Measurements from ENCODE around the gene MAD1L1.
"Not testable (repeated sequence)": the region's sequence is repeated elsewhere in the genome, so short reads cannot be mapped to it uniquely, and the experiment has no call there.

The MAD1L1 gene

GRCh38 chr7:1930381-1931065 is 302.2 kb downstream of the MAD1L1 start:
- DNase-seq = no peak

- not testable (repeated sequence) for DNase-seq
Measured at GRCh38 chr7:1929349-1929925, 303.3 kb downstream of the MAD1L1 start.

- peak; percentile 88 for DNase-seq
Measured at GRCh38 chr7:1928645-1929348, 303.9 kb downstream of the MAD1L1 start.

GRCh38 chr7:1927937-1928644 is 304.7 kb downstream of the MAD1L1 start:
- DNase-seq = peak; percentile 28

- peak; percentile 12 for DNase-seq
Measured at GRCh38 chr7:1926908-1927306, 305.8 kb downstream of the MAD1L1 start.

GRCh38 chr7:1925973-1926907 is 306.5 kb downstream of the MAD1L1 start:
- DNase-seq = no peak

GRCh38 chr7:1925349-1925748 is 307.4 kb downstream of the MAD1L1 start:
- DNase-seq = no peak

GRCh38 chr7:1924258-1924817 is 308.4 kb downstream of the MAD1L1 start:
- no peak for DNase-seq

- no peak for DNase-seq
Measured at GRCh38 chr7:1923409-1924257, 309.1 kb downstream of the MAD1L1 start.

- no peak for DNase-seq
Measured at GRCh38 chr7:1922870-1923236, 309.9 kb downstream of the MAD1L1 start.

- DNase-seq = no peak
Measured at GRCh38 chr7:1922071-1922869, 310.5 kb downstream of the MAD1L1 start.

GRCh38 chr7:1920881-1921280 is 311.9 kb downstream of the MAD1L1 start:
- no peak for DNase-seq

GRCh38 chr7:1920266-1920681 is 312.5 kb downstream of the MAD1L1 start:
- DNase-seq = no peak

GRCh38 chr7:1919539-1920265 is 313.0 kb downstream of the MAD1L1 start:
- no peak for DNase-seq

GRCh38 chr7:1918881-1919525 is 313.7 kb downstream of the MAD1L1 start:
- no peak for DNase-seq

GRCh38 chr7:1918063-1918645 is 314.6 kb downstream of the MAD1L1 start:
- no peak for DNase-seq

GRCh38 chr7:1917221-1918062 is 315.3 kb downstream of the MAD1L1 start:
- DNase-seq = no peak

- no peak for DNase-seq
Measured at GRCh38 chr7:1916601-1916970, 316.2 kb downstream of the MAD1L1 start.

Measured in NCI-H774 (cell line).